ENCODE data around the gene GATA2. TPM values are rescaled to one million over a fixed set of nuclear protein-coding genes. Genes with fewer than 3 reads are reported as not detected.

The GATA2 gene
- total RNA-seq, 2 experiments from 2014 or later = 0.16 to 0.17 TPM

DNA sequence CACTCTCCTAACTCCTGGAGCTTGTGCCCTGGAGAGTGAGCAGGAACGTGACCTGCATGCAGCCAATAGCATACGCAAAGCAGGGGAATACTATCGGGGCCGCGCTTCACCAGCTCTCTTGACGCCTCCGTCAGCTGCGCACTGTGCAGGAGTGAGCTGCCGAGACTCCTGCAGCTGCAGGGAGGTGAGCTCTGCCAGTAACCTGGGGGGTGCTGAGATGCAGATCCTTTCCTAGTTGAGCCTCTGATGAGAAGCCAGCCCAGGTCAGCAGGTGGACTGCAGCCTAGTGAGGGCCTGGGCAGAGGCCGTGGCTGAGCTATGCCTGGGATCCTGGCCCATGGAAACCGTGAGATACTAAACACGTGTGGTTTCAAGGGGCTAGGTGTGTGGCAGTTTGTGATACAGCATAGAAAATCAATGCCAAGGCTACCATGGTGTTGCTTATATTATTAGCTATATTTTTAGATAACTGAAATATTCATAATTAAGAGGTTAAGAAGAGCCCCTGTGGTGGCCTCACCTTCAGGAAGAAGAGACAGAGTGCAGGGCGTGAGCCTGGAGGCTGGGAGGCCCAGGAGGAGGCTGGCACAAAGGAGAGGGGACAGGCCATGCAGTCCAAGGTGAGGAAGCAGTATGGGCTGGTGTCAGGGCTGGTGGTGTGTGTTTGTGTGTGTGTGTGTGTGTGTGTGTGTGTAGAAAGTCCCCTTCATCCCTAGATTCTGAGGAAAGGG lies 20.4 kb downstream of the GATA2 start:
- H3K9me3 ChIP-seq (ENCODE audit: control insufficient read depth in 1 of 2, insufficient read depth in 1 of 2, low read length in 2 of 2) = no peaks in the 10 kb centered on the region
- H3K36me3 ChIP-seq (ENCODE audit: insufficient read depth, low read length) = no peaks in the 10 kb centered on the region
- no peaks in the 10 kb centered on the region for H3K4me1 Mint-ChIP-seq (ENCODE audit: low read depth)
- no peak for DNase-seq
- H3K27ac Mint-ChIP-seq = no peak overlapping the region
- ChIA-PET POLR2A (no interaction called here), CTCF (no interaction called here)
- TF ChIP-seq CTCF (IDR thresholded peaks at IDR 0.05) = no peak
- no peaks in the 10 kb centered on the region for H3K36me3 Mint-ChIP-seq (ENCODE audit: low read depth)
- no peaks in the 10 kb centered on the region for H3K4me1 ChIP-seq (ENCODE audit: insufficient read depth, low read length)
- intact Hi-C loops (cut with DNase I, micrococcal nuclease) = no loop called here
- no peak overlapping the region for H3K27ac ChIP-seq (ENCODE audit: low read depth in 1 of 2, low read length in 2 of 2)
- H3K27me3 ChIP-seq (ENCODE audit: control insufficient read depth in 1 of 2, insufficient read depth in 2 of 2, low read length in 2 of 2) = peaks cover 0 to 6% of the 10 kb centered on the region in 2 experiments
- no peaks in the 10 kb centered on the region for H3K9me3 Mint-ChIP-seq
- peaks cover 25% of the 10 kb centered on the region for H3K27me3 Mint-ChIP-seq
- no peak for ATAC-seq (ENCODE audit: poor library complexity)
- no peak overlapping the region for H3K4me3 ChIP-seq (ENCODE audit: low read length)
- H3K4me3 Mint-ChIP-seq = no peak overlapping the region

- Mint-ChIP-seq H3K36me3 (ENCODE audit: low read depth) (no peaks in the 10 kb centered on the region), H3K4me1 (ENCODE audit: low read depth) (peaks cover 8% of the 10 kb centered on the region), H3K27me3 (peaks cover 22% of the 10 kb centered on the region), H3K27ac (no peak overlapping the region), H3K9me3 (no peaks in the 10 kb centered on the region), H3K4me3 (no peak overlapping the region)
- ATAC-seq (ENCODE audit: poor library complexity) = no peak
- peaks cover 0 to 6% of the 10 kb centered on the region in 2 experiments for H3K27me3 ChIP-seq (ENCODE audit: control insufficient read depth in 1 of 2, insufficient read depth in 2 of 2, low read length in 2 of 2)
- no peak for DNase-seq
- no peak overlapping the region for H3K27ac ChIP-seq (ENCODE audit: low read depth in 1 of 2, low read length in 2 of 2)
- no peaks in the 10 kb centered on the region for H3K9me3 ChIP-seq (ENCODE audit: control insufficient read depth in 1 of 2, insufficient read depth in 1 of 2, low read length in 2 of 2)
- intact Hi-C loops (cut with DNase I, micrococcal nuclease) = no loop called here
- no peaks in the 10 kb centered on the region for H3K4me1 ChIP-seq (ENCODE audit: insufficient read depth, low read length)
- H3K36me3 ChIP-seq (ENCODE audit: insufficient read depth, low read length) = no peaks in the 10 kb centered on the region
- no peak for TF ChIP-seq CTCF (IDR thresholded peaks at IDR 0.05)
- ChIA-PET CTCF (no interaction called here), POLR2A (no interaction called here)
- H3K4me3 ChIP-seq (ENCODE audit: low read length) = no peak overlapping the region
Observed at GRCh38 chr3:128471720-128472119, 21.3 kb downstream of the GATA2 start.

GRCh38 chr3:128471110-128471509 lies 21.9 kb downstream of the GATA2 start:
- Mint-ChIP-seq H3K9me3 (no peaks in the 10 kb centered on the region), H3K27ac (no peak overlapping the region), H3K4me3 (no peak overlapping the region), H3K27me3 (peaks cover 21% of the 10 kb centered on the region), H3K36me3 (ENCODE audit: low read depth) (no peaks in the 10 kb centered on the region), H3K4me1 (ENCODE audit: low read depth) (peaks cover 9% of the 10 kb centered on the region)
- H3K4me3 ChIP-seq (ENCODE audit: low read length) = no peak overlapping the region
- CTCF ChIA-PET = no interaction called here
- TF ChIP-seq CTCF (IDR thresholded peaks at IDR 0.05) = no peak
- DNase-seq (no peak), ATAC-seq (ENCODE audit: poor library complexity) (no peak)
- POLR2A ChIA-PET = no interaction called here
- H3K4me1 ChIP-seq (ENCODE audit: insufficient read depth, low read length) = no peaks in the 10 kb centered on the region
- no peaks in the 10 kb centered on the region for H3K36me3 ChIP-seq (ENCODE audit: insufficient read depth, low read length)
- H3K27me3 ChIP-seq (ENCODE audit: control insufficient read depth in 1 of 2, insufficient read depth in 2 of 2, low read length in 2 of 2) = peaks cover 0 to 6% of the 10 kb centered on the region in 2 experiments
- H3K27ac ChIP-seq (ENCODE audit: low read depth in 1 of 2, low read length in 2 of 2) = no peak overlapping the region
- intact Hi-C loops (cut with DNase I, micrococcal nuclease) = no loop called here
- H3K9me3 ChIP-seq (ENCODE audit: control insufficient read depth in 1 of 2, insufficient read depth in 1 of 2, low read length in 2 of 2) = no peaks in the 10 kb centered on the region

Data from CD4-positive, alpha-beta T cell (primary cell).